ENCODE results near the gene PALM.
"Not testable (repeated sequence)": the region's sequence is repeated elsewhere in the genome, so short reads cannot be mapped to it uniquely, and the experiment has no call there.

Gene PALM

DNA sequence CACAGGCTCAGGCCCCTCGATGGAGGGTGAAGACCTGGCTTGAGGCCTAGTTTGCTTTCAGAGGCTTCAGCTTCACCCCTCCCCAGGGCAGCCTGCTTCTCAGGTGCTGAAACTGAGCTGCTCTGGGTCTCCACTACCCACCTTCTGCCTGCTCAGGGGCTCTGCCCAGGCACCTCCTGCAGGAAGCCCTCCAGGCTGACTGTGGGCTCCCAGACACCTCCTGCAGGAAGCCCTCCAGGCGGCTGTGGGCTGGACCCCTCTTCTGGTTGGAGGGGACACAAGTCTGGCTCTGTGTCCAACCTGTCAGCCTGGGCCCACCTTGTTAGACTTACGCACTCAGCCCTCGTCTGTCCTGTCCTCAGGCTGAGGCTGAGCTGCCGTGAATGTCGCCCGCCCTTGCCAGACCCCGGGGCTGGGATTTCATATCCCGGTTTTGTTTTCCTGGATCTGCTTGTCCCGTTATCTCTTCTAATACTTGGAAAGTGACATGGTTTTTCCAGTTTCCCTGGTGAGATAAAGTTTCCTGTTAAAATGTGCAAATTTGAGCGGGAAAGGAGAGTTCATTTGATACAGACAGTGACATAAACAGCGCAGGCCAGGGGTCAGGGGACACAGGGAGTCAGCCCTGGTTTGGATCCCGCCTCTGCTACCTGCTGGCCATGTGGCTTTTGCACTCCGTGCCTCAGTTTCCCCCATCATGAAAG lies 21.4 kb downstream of the PALM start:
- H3K4me3 ChIP-seq (ENCODE audit: low read depth, low read length), result no peak overlapping the region

DNA sequence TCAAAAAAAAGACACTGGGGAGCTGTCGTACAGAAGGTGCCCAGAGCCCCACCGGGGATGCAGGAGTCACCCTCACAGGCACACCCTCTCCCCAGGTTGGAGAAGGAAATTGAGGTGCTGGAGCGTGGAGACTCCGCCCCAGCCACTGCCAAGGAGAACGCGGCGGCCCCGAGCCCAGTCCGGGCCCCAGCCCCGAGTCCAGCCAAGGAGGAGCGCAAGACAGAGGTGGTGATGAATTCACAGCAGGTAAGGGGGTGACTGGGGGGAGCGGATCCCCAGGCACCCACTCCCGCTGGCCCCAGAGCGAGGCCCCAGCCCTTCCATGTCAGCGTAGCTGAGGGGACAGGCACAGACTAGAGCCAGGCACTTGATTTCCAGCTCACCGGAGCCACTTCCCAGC lies 22.3 kb downstream of the PALM start:
- H3K4me3 ChIP-seq (ENCODE audit: low read depth, low read length), result no peak overlapping the region

DNA sequence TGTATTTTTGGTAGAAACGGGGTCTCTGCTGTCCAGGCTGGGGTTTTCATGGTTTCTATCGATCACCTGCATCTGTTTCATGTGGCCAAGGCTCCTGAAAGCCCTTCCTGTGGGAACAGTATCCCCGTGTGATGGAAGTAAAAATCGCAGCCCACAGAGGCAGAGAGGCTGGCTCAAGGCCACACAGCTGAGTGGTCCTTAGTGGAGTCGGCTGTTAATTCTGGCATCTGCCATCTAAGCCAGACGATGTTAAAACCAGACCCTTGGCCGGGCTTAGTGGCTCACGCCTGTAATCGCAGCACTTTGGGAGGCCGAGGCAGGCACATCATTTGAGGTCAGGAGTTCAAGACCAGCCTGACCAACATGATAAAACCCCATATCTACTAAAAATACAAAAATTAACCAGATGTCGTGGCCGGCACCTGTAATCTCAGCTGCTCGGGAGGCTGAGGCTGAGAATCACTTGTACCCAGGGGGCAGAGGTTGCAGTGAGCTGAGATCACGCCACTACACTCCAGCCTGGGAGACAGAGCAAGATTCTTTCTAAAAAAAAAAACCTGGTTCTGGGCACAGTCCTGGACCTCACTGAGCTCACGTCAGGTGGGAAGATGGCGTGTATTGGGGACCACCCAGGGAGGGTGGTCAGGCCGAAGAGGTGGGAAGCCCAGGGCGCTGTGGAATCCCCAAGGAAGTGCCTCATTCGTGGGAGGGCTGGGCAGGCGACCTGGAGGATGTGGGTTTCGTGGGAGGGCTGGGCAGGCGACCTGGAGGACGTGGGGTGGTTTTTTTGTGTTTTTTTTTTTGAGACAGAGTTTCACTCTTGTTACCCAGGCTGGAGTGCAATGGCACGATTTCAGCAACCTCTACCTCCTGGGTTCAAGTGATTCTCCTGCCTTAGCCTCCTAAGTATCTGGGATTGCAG lies 23.7 kb downstream of the PALM start:
- no peak overlapping the region for H3K4me3 ChIP-seq (ENCODE audit: low read depth, low read length)

DNA sequence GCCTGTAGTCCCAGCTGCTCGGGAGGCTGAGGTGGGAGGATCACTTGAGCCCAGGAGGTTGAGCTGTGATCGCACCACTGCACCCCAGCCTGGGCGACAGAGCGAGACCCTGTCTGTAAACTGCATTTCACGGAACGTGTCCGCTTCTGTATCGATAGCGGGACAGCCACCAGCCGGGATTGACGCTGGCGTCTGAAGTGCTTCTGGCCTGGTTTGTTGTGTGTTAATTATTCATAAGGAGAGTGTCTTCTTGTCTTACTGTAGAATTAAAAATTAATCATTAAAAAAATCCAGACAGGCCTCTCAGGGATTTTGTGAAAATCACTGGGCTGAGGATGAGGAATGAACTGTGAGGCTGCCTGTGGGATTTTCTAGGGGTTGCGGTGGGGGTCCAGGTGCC lies 26.0 kb downstream of the PALM start:
- no peak overlapping the region for H3K4me3 ChIP-seq (ENCODE audit: low read depth, low read length)

DNA sequence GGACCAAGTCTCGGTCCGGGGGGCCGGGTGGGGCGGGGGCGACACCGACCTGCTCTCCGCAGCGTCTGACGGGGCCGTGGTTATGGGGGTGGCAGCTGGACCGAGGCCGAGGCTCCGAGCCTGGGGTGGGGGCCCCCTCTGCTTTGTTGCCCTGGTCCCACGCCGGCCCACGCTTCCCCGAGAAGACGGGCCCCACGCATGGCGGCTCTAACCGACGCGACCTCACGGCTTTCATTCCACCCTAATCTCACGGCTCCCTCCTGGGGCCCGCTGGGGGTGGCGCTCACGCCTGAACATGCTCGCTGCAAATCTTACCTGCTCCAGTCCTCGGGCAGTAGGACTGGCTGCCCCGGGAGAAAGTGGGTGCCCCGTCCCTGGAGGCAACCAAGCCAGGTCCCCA lies 27.4 kb downstream of the PALM start:
- H3K4me3 ChIP-seq (ENCODE audit: low read depth, low read length), result no peak overlapping the region

DNA sequence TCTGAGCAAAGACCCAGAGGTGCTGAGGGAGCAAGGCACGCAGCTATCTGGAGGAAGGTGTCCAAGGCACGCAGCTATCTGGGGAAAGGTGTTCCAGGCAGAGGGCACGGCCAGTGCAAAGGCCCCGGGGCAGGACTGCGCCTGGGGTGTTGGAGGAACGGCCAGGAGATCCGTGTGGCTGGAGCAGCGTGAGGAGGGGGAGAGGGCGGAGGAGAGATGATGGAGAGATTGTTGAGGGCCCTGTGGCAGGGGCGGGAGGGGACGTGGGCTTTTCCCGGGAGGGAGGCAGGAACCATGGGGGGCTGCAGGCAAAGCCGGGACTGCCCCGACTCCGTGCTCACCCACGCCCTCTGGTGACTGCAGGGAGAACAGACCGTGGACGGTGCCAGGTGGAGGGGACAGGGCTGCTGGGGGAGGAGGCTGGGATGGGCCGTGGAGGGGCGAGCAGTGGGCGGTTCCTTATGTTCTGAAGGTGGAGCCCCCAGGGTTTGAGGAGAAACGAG lies 28.9 kb downstream of the PALM start:
- H3K4me3 ChIP-seq (ENCODE audit: low read depth, low read length), result no peak overlapping the region

DNA sequence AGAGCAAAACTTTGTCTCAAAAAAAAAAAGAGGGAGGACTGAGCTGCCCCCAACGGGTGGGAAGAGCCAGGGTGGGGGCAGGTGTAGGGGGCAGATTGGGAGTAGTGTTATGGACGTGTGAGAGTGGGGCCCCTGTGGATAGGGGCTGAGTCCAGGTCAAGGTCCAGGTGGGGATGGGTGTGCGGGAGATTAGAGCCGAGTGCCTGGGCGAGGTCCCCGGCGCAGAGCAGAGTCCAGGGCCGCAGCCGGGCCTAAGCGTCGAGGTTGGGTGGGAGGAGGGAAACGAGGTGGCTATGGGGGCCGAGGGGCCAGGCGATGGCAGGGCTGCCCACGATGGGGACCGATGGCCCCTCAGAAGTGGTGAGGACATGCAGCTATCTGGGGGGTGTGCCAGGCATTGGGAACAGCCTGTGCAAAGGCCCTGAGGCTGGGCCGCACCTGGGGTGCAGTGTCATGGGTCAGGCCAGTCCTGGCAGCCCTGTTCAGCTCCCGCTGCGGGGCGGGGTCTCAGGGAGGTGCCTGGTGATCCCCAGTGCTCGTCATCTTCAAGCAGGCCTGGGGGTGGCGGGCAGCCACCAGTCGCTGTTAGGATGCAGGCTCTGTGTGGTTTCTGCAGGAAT lies 29.9 kb downstream of the PALM start:
- no peak overlapping the region for H3K4me3 ChIP-seq (ENCODE audit: low read depth, low read length)

DNA sequence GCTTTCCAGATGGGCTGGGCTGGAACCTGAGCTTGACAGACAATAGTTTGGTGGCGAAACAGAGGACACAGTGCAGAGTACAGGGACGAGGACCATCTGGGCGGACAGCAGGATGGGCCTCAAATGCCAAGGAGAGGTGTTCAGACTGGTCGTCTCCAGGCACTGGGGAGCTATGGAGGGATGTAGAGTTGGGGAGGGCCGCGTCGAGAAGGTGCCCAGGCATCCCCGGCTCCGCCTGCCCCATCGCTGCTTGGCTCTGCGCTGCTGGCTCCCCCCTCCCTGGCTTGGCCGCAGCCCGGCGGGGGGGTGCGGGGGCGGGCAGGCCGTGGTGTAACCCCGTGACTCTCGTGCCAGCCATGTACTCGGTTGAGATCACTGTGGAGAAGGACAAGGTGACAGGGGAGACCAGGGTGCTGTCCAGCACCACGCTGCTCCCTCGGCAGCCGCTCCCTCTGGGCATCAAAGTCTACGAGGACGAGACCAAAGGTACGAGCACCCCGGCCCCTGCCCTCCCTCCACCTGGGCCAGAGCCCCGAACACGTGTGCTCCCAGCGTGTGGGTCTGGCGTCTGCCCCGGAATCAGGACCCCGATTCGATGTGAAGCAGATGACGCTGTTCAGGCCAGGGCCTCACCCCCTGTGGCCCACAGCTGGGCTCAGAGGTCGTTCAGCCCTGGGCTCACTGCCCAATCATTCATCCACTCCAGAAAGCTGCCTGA lies 31.4 kb downstream of the PALM start:
- H3K4me3 ChIP-seq (ENCODE audit: low read depth, low read length), result no peak overlapping the region

DNA sequence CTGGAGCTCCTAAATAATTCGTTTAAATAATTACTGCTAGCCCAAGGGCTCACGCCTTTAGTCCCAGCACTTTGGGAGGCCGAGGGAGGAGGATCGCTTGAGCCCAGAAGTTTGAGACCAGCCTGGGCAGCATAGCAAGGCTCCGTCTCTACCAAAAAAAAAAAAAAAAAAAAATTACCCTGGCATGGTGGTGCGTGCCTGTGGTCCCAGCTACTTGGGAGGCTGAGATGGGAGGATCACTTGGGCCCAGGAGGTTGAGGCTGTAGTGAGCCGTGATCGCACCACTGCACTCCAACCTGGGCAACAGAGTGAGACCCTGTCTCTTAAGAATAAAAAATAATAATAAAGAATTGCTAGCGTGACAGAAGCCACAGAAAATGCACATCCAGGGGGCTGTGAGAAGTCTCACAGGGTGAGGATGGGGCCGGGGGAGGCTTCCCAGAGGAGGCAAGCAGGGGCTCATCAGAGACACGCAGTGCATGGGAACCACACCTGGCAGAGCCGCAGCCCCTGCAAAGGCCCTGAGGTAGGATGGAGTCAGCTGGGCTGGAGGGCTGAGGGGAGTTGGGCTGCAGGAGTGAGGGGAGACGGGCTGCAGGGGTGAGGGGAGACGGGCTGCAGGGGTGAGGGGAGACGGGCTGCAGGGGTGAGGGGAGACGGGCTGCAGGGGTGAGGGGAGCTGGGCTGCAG lies 32.2 kb downstream of the PALM start:
- H3K4me3 ChIP-seq (ENCODE audit: low read depth, low read length), result not testable (repeated sequence)

DNA sequence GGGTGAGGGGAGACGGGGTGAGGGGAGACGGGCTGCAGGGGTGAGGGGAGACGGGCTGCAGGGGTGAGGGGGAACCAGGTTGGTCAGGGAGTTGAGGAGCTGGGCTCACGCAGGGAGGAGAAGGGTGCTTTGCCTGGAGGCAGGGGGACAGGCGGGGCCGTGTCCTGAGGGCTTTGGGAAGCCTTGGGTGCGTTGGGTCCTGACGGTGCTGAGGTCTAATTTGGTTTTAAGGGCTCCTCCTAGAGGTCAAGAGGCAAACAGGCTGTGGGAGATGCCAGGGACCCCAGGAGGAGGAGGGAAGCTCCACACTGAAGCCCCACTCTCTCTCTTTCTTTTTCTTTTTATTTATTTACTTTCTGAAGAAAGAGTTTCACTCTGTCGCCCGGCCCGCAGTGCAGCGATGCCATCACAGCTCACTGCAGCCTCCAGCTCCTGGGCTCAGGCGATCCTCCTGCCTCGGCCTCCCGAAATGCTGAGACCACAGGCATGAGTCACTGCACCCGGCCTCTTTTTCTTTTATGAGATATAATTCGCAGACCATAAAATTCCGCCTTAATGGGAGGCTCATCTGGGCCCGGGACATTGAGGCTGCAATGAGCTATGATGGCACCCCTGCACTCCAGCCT lies 32.9 kb downstream of the PALM start:
- no peak overlapping the region for H3K4me3 ChIP-seq (ENCODE audit: low read depth, low read length)

DNA sequence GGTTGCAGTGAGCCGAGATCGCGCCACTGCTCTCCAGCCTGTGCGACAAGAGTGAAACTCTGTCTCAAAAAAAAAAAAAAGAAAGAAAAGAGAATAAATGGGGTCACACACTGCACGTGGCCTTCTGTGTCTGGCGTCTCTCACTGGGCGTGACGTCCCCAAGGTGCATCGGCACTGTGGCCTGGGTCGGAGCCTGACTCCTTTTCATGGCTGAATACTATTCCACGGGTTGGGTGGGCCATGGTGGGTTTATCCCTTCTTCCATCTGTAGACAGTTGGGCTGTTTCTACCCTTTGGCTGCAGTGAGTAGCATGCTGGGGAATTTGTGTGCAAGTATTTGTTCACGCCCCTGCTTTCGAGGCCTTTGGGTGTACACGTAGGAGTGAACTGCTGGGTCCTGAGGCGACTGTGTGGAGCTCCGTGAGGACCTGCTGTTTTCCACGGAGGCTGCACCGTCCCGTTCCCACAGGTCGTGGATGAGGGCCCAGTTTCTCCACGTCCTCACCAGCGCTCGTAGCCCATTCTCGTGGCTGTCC lies 33.9 kb downstream of the PALM start:
- no peak overlapping the region for H3K4me3 ChIP-seq (ENCODE audit: low read depth, low read length)

DNA sequence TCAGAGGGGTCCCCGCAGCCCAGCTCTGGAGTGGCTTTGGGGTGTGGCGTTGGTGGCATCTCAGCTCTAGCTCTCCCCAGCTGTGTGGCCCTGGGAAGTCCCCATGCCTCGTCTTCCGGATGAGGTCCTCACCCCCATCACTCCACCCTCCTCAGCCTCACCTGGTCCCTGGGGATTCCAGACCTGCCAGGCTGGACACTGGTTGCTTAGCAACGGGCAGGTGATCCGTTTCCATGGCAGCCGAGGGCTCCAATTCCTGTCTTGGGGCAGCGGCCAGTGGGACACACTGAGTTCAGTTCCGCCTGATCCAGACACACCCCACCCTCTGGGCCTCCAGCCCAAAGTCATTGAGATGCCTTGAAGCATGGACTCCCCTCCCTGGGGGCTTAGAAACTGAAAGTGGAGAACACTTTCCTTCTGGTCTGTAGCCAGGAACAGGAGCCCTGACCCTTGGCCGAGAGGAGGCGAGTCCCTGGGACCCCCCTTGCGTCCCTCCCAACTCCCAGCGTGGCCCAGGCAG lies 34.5 kb downstream of the PALM start:
- no peak overlapping the region for H3K4me3 ChIP-seq (ENCODE audit: low read depth, low read length)

DNA sequence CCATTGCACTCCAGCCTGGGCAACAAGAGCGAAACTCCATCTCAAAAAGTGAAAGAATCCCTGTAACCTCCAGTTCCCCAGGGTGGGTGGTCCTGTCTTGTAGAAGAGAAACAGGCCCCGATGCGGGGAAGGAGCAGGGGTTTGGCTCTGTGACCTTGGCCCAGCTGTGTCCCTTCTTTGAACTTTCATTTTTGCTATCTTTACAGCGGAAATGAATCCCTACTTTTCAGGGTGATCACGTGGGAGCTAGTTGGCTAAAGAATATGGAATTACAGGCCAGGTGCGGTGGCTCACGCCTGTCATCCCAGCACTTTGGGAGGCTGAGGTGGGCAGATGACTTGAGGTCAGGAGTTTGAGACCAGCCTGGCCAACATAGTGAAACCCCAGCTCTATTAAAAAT lies 36.4 kb downstream of the PALM start:
- not testable (repeated sequence) for H3K4me3 ChIP-seq (ENCODE audit: low read depth, low read length)

DNA sequence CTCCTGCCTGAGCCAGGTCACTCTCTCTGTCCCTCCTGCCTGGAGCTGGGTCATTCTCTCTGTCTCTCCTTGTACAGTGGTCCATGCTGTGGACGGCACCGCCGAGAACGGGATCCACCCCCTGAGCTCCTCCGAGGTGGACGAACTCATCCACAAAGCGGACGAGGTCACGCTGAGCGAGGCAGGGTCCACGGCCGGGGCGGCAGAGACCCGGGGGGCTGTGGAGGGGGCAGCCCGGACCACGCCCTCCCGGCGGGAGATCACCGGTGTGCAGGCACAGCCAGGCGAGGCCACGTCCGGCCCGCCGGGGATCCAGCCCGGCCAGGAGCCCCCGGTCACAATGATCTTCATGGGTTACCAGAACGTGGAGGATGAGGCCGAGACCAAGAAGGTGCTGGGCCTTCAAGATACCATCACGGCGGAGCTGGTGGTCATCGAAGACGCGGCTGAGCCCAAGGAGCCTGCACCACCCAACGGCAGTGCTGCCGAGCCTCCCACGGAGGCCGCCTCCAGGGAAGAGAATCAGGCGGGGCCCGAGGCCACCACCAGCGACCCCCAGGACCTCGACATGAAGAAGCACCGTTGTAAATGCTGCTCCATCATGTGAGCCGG lies 37.6 kb downstream of the PALM start:
- H3K4me3 ChIP-seq (ENCODE audit: low read depth, low read length), result no peak overlapping the region

DNA sequence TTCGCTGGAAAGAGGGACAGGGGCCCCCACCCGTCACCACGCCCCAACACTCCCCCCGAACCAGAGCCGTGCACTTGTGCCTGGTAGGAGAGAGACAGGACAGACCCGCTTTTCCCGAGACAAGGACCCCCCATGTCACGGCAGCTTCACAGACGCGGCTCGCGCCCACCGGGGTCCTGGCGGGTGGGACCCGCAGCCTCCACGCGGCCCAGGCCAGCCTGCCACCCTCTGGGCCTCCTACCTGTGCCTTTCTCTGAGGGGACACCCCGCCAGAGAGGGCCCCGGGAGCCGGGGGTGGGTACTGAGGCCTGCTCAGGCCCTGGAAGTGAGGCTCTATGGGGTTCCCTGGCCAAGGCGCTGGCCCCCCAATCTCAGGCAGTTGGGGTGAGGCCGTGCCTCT lies 38.2 kb downstream of the PALM start:
- H3K4me3 ChIP-seq (ENCODE audit: low read depth, low read length), result no peak overlapping the region

DNA sequence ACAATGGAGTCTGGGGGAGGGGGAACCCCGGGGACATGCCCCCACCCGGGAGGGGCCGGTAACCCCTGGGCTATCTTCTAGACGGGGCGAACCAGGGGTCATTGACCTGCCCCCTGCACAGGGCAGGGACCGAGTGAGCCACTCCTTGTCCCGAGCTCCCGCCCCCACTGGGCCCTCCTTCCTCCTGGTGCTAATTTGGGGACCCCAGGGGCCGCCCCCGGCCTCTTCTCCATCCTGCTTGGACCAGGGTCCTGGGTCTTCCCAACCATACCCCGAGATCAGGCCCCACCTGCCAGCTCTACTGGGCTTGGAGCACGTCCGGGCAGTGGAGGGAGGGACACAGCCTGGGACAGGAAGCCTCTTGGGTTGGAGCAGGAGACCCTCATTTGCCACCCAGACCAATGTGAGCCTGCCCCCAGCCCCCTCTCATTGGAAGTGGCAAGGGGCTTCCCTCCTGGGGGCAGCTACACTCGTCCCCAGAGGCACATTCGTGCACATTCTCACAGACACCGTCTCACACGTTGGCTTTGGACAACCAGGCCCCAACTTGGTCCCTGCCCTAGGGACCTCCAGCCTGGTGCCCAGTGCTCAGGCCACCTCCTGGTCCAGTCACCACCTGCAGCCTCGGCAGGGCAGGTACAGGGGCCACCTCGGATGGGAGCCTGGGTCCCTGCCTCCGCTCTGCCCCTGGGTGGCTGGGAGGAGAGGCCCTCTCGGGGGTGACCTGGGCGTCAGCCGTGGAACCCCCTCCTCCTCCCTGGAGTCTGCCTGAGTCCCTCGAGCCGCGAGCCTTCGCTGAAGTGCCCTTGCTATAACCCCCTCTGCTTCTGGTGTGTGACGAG lies 38.9 kb downstream of the PALM start:
- no peak overlapping the region for H3K4me3 ChIP-seq (ENCODE audit: low read depth, low read length)

DNA sequence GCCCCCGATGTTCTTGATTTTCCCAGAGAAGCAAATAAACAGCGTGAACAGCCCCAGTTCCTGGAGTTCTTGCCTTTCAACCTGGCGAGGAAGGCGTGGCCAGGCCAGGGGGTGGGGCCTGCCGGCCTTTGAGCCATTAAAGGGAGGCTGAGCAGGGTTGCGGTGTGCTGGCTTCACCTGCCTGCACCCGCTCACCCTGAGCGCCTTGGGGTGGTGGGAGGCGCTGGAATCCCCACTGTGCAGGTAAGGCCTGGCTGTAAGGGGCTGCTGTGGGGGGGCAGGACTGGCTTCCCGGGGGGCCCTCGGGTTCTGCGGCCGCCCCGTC lies 39.5 kb downstream of the PALM start:
- H3K4me3 ChIP-seq (ENCODE audit: low read depth, low read length), result no peak overlapping the region

DNA sequence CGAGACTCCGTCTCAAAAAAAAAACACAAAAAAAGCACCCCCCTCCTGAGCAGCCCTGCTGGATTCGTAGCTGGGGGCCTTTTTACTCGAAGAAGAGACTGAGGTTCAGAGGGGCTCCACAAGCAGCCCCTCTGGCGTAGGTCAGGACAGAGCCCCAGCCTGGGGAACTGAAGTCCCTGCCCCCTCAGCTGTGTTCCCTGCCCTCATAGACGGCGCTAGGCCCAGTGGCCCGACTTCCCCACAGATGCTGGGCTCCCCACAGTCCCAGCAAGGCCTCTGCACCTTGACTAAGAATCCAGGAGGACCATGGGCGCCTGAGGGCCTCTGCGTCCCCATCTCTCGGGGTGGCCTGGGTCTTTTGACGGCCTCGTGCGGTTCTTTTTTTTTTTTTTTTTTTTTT lies 41.1 kb downstream of the PALM start:
- H3K4me3 ChIP-seq (ENCODE audit: low read depth, low read length), result no peak overlapping the region

Data from iPS-11a (cell line).